GM21737 (cell line): Measurements from ENCODE around the gene HIP1R.
A peak's percentile ranks its signal among the peaks of the same experiment; 100 is the strongest.

Experiments
- ATAC-seq: cut with Tn5 transposase; IDR thresholded peaks from one replicate; pipeline ENCODE4 v1.9.1; 2021; ENCODE audit warnings: mild to moderate bottlenecking, moderate library complexity; ENCODE audit not compliant: unreplicated experiment

Gene HIP1R

GRCh38 chr12:122834104-122834920, 945 bp upstream of the HIP1R start:
- no peak for ATAC-seq

DNA sequence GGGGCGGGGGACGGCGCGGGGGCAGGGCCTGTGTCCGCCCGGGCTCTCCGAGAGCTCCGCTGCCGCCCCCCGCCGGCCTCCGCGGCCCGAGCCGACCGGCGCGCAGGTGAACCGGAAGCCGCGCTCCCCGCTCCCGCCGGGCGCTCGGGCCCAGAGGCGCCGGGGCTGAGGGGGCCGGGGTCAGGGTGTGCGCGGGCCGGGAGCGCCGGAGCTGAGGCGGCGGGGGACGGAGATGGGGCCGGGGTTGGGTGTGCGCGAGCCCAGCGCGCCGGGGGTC, 431 bp downstream of the HIP1R start:
- ATAC-seq, result peak; percentile 49

DNA sequence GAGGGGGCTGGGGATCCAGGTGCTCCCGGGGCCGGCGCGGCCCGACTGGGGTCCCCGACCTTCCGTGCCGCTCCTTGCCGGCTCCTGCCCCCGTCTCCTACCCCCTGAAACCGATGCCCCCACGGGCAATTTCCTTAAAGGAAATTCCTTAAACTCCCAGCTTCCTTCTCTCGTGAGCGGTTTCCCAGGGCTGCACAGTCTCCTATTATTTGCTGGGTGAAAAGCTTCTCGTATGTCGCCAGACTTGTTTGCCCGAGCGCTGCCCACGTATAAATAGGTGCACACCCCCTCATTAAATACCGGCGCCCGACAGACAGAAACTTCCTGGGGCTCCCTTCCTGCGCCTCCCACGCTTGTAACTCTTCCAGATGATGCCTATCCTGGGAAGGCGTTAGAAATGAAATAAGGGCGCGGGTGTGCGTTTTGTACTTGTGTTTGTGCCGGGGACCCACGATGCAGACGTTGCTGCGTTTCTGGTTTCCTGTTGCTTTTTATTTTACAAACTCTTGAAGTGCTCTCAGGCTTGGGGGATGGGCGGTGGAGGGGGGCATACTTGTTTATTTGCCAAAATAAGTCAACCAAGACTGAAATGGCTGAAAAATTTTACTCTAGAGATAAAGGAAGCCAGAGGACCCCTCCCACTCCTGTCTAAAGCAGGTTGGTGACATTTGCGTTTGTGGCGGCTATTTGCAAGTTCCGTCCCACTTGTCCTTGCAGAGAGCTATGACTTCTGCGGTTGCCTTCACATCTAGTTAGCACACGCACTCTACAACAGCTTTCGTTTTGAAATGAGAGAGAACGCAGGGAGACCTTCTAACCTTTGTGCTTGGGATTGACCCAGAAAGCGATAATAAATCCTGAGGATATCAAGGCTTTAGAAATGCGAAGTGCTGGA, 1.0 kb downstream of the HIP1R start:
- no peak for ATAC-seq

- no peak for ATAC-seq
Measured at GRCh38 chr12:122837306-122838265, 2.3 kb downstream of the HIP1R start.

GRCh38 chr12:122838841-122839240, 3.6 kb downstream of the HIP1R start:
- ATAC-seq, result no peak

DNA sequence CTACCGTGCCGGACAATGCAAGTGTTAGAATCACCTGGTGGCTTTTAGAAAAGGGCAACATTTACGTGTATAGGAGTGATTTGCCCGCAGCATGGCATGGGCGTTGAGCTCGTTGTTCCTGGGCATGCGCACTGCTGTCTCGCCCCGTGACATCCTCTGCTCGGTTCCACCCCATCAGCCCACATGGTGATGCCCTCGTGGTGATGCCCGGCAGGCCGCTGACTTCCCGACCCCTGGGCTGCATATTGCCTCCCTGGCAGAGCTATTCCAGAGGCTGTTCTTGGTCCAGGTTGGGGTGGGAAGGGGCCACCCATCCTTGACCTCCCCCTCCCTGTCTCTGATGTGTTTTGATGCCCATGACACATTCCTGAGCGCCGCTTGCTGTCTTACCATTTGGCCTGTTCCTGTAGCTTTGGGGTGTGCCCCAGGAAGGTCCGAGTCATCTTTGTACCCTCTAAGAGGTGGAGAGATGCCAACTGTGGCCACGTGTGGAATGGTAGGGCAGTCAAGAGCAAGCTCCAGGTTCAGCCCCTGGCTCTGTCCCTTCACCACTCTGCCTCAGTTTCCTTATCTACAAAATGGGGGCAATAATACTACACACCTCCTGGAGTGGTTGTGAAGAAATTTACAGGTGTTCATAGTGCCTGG, 4.8 kb downstream of the HIP1R start:
- no peak for ATAC-seq

GRCh38 chr12:122840580-122841513, 5.6 kb downstream of the HIP1R start:
- no peak for ATAC-seq

- no peak for ATAC-seq
Measured at GRCh38 chr12:122841544-122842321, 6.5 kb downstream of the HIP1R start.

- ATAC-seq, result no peak
Measured at GRCh38 chr12:122842505-122843405, 7.5 kb downstream of the HIP1R start.

- ATAC-seq, result no peak
Measured at GRCh38 chr12:122843455-122843854, 8.2 kb downstream of the HIP1R start.

- ATAC-seq, result no peak
Measured at GRCh38 chr12:122844366-122844971, 9.2 kb downstream of the HIP1R start.

- ATAC-seq, result no peak
Measured at GRCh38 chr12:122845041-122845864, 10.0 kb downstream of the HIP1R start.

- ATAC-seq, result no peak
Measured at GRCh38 chr12:122845865-122846621, 10.8 kb downstream of the HIP1R start.

DNA sequence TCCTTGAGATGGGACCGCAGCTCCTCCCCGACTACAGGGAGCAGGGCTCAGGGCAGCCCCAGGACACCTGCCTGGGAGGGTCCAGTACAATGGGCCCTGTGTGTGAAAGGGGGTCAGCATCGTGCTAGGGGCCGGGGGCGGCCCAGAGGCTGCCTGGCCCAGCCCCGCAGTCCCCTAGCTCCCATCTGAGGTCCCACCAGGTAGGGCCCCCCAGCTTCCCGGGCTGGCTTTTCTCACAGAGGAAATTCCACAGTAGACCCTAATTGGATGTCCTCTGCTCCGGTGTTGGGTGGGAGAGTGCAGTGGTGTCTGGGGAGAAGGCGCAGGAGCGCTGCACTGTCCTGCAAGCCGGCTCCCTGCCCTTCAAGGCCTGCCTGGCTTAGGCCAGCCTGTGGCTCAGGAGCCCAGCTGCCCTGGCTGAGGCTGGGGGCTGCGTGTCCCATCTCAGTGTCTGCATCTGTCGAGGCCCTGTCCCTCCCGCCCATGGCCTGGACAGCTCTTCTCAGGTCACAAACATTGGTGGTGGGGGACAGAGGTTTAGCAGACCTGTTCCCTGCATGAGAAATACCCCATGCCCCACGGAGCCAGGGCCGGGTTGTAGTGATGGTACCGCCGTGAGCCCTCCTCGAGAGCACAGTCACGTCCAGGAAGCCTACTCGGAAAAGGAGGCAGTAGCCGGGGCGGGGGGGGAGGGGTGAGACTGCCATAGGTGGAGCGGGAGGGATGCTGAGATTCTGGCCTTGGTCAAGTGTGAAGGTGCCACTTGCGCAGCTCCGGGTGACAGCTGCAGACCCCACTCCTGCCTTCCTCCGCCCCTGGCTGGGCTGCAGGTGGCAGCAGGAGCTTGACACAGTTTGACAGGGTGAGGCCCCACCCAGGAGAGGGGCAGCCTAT, 11.6 kb downstream of the HIP1R start:
- ATAC-seq, result no peak

DNA sequence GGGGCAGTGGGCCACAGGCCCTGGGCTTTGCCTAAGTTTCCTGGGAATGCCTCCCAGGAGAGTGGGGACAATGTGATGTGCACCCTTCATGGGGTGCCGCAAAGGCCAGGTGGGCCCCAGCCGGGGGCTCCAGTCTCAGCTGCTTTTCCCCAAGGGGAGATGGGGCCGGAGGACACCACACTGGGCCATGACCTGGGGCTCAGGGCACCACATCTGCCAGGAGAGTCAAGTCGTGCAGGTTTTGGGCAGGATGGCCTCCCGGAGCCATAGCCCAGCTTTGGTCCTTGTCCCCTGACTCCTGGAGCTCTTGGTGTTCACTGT, 12.2 kb downstream of the HIP1R start:
- ATAC-seq, result no peak
